CD14-positive monocyte (primary cell): Measurements from ENCODE around the gene ARFGAP3. TPM values are rescaled to one million over a fixed set of nuclear protein-coding genes. Genes with fewer than 3 reads are reported as not detected.

Experiments
- DNase-seq, 3 donors: peaks; one replicate each; pipeline ENCODE4 v3.0.0-alpha.2; 2011 to 2022
- H2AFZ ChIP-seq: 2 replicates; pipeline ENCODE4 v1.6.0; 2012; ENCODE audit warnings: mild to moderate bottlenecking, low read depth, low read length, inconsistent platforms; ENCODE audit not compliant: insufficient read depth, poor library complexity, severe bottlenecking
- H3K27ac ChIP-seq, 2 donors: 1 replicate in 1 of 2; 2 replicates in 1 of 2; pipeline ENCODE4 v1.5.1; 2012 to 2013; ENCODE audit warnings: low read length in 2 of 2, control low read depth in 1 of 2, inconsistent platforms in 1 of 2, low read depth in 1 of 2, mild to moderate bottlenecking in 1 of 2
- H3K27me3 ChIP-seq, 2 donors: one replicate each; pipeline versions ENCODE4 v1.6.0 to v1.6.1; 2011 to 2013; ENCODE audit warnings: low read length in 2 of 2; ENCODE audit not compliant: control insufficient read depth in 2 of 2, insufficient read depth in 2 of 2
- H3K36me3 ChIP-seq, 2 donors: replicated peaks in 1 of 2; 1 replicate in 1 of 2; 2 replicates in 1 of 2; pipeline versions ENCODE4 v1.5.1 to v1.6.1; 2012 to 2013; ENCODE audit warnings: low read length in 2 of 2, control low read depth in 1 of 2, inconsistent platforms in 1 of 2, mild to moderate bottlenecking in 1 of 2; ENCODE audit not compliant: insufficient read depth in 2 of 2, control insufficient read depth in 1 of 2
- H3K4me1 ChIP-seq, 2 donors: 1 replicate in 1 of 2; 2 replicates in 1 of 2; pipeline versions ENCODE4 v1.5.1 to v1.6.1; 2012 to 2013; ENCODE audit warnings: low read length in 2 of 2, control low read depth in 1 of 2, inconsistent platforms in 1 of 2, mild to moderate bottlenecking in 1 of 2, moderate library complexity in 1 of 2; ENCODE audit not compliant: insufficient read depth in 2 of 2, control insufficient read depth in 1 of 2
- H3K4me2 ChIP-seq: replicated peaks from 2 replicates; pipeline ENCODE3; 2012; ENCODE audit warnings: low read length, moderate library complexity, mild to moderate bottlenecking; ENCODE audit not compliant: poor library complexity, severe bottlenecking; ENCODE audit errors: extremely low read depth
- H3K4me3 ChIP-seq, 3 experiments: fragments of 200-600 bp in 1 of 3; sonication (generic) in 1 of 3; replicated peaks in 1 of 3; 1 replicate in 2 of 3; 2 replicates in 1 of 3; pipeline ENCODE4 v1.5.1; 2011 to 2013; ENCODE audit warnings: low read length in 3 of 3, mild to moderate bottlenecking in 3 of 3, control low read depth in 2 of 3, low read depth in 2 of 3, inconsistent platforms in 1 of 3, moderate library complexity in 1 of 3
- H3K79me2 ChIP-seq: 2 replicates; pipeline ENCODE4 v1.6.0; 2012; ENCODE audit warnings: mild to moderate bottlenecking, control low read depth, inconsistent platforms, low read length, moderate library complexity; ENCODE audit not compliant: insufficient read depth
- H3K9ac ChIP-seq: 2 replicates; pipeline ENCODE4 v1.6.0; 2017; ENCODE audit warnings: low read length, mild to moderate bottlenecking; ENCODE audit not compliant: insufficient read depth, poor library complexity, severe bottlenecking
- H3K9me3 ChIP-seq, 2 donors: replicated peaks in 1 of 2; 1 replicate in 1 of 2; 2 replicates in 1 of 2; pipeline versions ENCODE4 v1.5.1 to v1.6.1; 2012 to 2013; ENCODE audit warnings: low read length in 2 of 2, control low read depth in 1 of 2; ENCODE audit not compliant: control insufficient read depth in 1 of 2, insufficient read depth in 1 of 2
- H4K20me1 ChIP-seq: 2 replicates; pipeline ENCODE4 v1.6.0; 2012; ENCODE audit warnings: mild to moderate bottlenecking, low read length, control low read depth, moderate library complexity; ENCODE audit not compliant: insufficient read depth
- H3K27ac Mint-ChIP-seq, 7 donors: one replicate each; pipeline ENCODE4 v1.8.0; 2020; ENCODE audit warnings: mild to moderate bottlenecking in 7 of 7, mixed read lengths in 7 of 7, moderate library complexity in 6 of 7, inconsistent platforms in 2 of 7
- H3K27me3 Mint-ChIP-seq, 3 donors: one replicate each; pipeline ENCODE4 v1.8.0; 2021 to 2022; ENCODE audit warnings: low read depth in 3 of 3, mild to moderate bottlenecking in 3 of 3, mixed read lengths in 3 of 3, moderate library complexity in 3 of 3, inconsistent platforms in 1 of 3
- H3K36me3 Mint-ChIP-seq, 2 donors: one replicate each; pipeline ENCODE4 v1.8.0; 2020; ENCODE audit warnings: mixed read lengths in 2 of 2, inconsistent platforms in 1 of 2, mild to moderate bottlenecking in 1 of 2
- H3K4me1 Mint-ChIP-seq: one replicate; pipeline ENCODE4 v1.8.0; 2020; ENCODE audit warnings: mild to moderate bottlenecking, mixed read lengths
- H3K4me3 Mint-ChIP-seq, 2 donors: one replicate each; pipeline ENCODE4 v1.8.0; 2020; ENCODE audit warnings: mild to moderate bottlenecking in 2 of 2, mixed read lengths in 2 of 2, moderate library complexity in 1 of 2
- H3K9me3 Mint-ChIP-seq, 7 donors: one replicate each; pipeline ENCODE4 v1.8.0; 2020 to 2022; ENCODE audit warnings: mixed read lengths in 7 of 7, mild to moderate bottlenecking in 6 of 7, moderate library complexity in 6 of 7, inconsistent platforms in 2 of 7
- CTCF ChIP-seq: fragments of 200-600 bp; IDR thresholded peaks from one replicate; pipeline ENCODE4 v1.8.0; 2022; ENCODE audit warnings: antibody characterized with exemption, mild to moderate bottlenecking
- WGBS: methylation state at CpG from one replicate; pipeline ENCODE4 v1.1.5; 2013; ENCODE audit warnings: missing lambda C conversion rate; ENCODE audit not compliant: insufficient coverage; 5-methylcytosine and 5-hydroxymethylcytosine counted together
- intact Hi-C, 2 donors: fragments of 100-400 bp; cut with micrococcal nuclease; formaldehyde crosslinking; loops; one replicate each; pipeline versions ENCODE4 v1.15.0 to v1.15.1; 2023
- polyA plus RNA-seq, 3 donors: library from polyadenylated mRNA; depleted of rRNA in 1 of 3; unstranded in 2 of 3; stranded (reverse) in 1 of 3; fragments of 300-500 nt in 2 of 3; fragments of >200 nt in 1 of 3; fragmentation: Illumina TruSeq in 2 of 3; gene quantifications; 1 replicate in 2 of 3; 2 replicates in 1 of 3; pipeline ENCODE4 v1.2.3, GENCODE V29; 2012 to 2021

The ARFGAP3 gene
- polyA plus RNA-seq, 3 donors = 22.3 to 38.7 (median 34.8) TPM

DNA sequence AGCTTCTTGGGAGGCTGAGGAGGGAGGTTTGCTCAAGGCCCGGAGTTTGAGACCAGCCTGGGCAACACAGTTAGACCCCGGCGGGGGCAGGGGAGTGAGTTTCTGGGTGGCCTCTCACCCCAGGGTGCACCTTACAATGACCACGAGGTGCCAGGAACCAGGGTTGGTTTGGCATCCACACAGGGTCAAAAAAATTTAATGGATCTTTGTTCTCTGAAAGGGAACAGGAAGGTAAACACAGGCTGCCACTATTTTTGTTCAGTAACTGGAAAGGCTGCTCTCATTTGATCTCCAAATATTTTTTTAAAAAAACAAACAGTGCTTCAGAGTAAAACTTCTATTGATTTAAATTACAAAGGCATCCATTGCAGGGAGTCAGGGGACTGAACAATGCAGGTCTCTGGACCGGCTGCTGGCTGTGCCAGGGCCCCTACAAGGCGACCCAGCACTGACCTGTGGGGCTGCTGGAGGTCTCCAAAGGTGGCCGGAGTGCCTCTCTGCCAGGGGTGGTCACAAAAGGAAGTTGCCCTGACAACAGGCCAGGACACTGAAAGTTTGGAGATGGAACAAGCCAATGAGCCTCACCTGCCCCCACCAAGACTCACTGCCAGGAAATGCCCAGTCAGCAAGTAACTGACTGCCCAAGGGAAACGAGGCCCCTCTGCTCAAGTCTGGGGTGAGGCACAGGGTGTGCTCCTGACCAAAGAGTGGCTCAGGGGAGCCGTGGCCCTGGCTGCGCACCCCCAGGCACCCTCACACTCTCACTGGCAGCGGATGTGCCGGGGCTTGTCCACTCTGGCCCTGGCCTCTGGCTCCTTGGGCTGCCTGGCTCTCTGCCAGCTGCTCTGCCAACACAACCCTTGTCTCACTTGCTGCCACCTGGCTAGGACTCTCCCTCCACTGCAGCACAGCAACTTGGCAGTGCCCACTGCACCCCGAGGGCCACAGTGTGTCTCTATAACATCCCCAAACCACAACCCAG is 51.8 kb downstream of the ARFGAP3 start:
- Histone ChIP-seq H3K4me3 (no peak overlapping the region), H3K79me2 (no peaks in the 10 kb centered on the region), H3K4me1 (peaks cover 19 to 35% of the 10 kb centered on the region in 2 donors), H3K9ac (no peak overlapping the region), H3K27me3 (no peaks in the 10 kb centered on the region), H3K4me2 (no peak overlapping the region), H3K27ac (no peak overlapping the region), H2AFZ (no peak overlapping the region), H3K36me3 (peaks cover 58 to 85% of the 10 kb centered on the region in 2 donors), H4K20me1 (no peaks in the 10 kb centered on the region), H3K9me3 (no peaks in the 10 kb centered on the region)
- no peaks in the 10 kb centered on the region for H3K9me3 Mint-ChIP-seq
- peaks cover 72 to 98% of the 10 kb centered on the region in 2 donors for H3K36me3 Mint-ChIP-seq
- peaks cover 0 to 3% (median 0%) of the 10 kb centered on the region in 3 donors for H3K27me3 Mint-ChIP-seq
- intact Hi-C loops = no loop called here
- peaks cover 33% of the 10 kb centered on the region for H3K4me1 Mint-ChIP-seq
- no peak overlapping the region for H3K4me3 Mint-ChIP-seq
- WGBS = 93% methylated on average over 12 of the region's 13 CpGs
- TF ChIP-seq CTCF = no peak
- H3K27ac Mint-ChIP-seq = no peak overlapping the region
- DNase-seq = no peak

DNA sequence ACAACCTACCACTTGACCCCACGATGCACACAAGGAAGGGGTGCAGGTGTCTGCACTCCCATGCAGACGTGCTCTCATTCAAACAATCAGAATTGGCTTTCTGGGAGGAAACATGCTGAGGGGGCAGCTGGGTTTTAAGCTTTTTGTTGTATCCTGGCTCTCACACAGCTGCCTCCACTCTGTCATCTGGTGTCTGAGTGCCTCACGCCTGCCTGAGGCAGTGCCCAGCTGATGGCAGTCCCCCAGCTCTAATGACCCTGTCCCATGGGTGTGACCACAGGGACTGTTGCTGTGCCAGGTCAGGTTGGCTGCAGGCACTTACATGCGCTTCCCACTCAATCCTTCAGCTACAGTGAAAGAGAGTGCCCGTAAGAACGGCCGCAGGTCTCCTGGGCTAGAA is 53.7 kb downstream of the ARFGAP3 start:
- Histone ChIP-seq H3K4me2 (no peak overlapping the region), H3K27ac (no peak overlapping the region), H3K9me3 (no peaks in the 10 kb centered on the region), H3K79me2 (no peaks in the 10 kb centered on the region), H3K9ac (no peak overlapping the region), H4K20me1 (no peaks in the 10 kb centered on the region), H3K27me3 (no peaks in the 10 kb centered on the region), H3K36me3 (peaks cover 57 to 83% of the 10 kb centered on the region in 2 donors), H3K4me1 (peaks cover 12 to 24% of the 10 kb centered on the region in 2 donors), H2AFZ (no peak overlapping the region), H3K4me3 (no peak overlapping the region)
- H3K36me3 Mint-ChIP-seq = peaks cover 71 to 97% of the 10 kb centered on the region in 2 donors
- no peak overlapping the region for H3K4me3 Mint-ChIP-seq
- H3K27me3 Mint-ChIP-seq = peaks cover 0 to 3% (median 0%) of the 10 kb centered on the region in 3 donors
- intact Hi-C loops = no loop called here
- no peak for DNase-seq
- 100% methylated on average over 1 of the region's 7 CpGs for WGBS
- H3K9me3 Mint-ChIP-seq = no peaks in the 10 kb centered on the region
- H3K4me1 Mint-ChIP-seq = peaks cover 24% of the 10 kb centered on the region
- no peak overlapping the region for H3K27ac Mint-ChIP-seq
- TF ChIP-seq CTCF = no peak
